SK-N-MC (cell line): ENCODE results near the gene ZDHHC22.

Source experiments
- DNase-seq: peaks from one replicate; pipeline ENCODE4 v3.0.0-alpha.2; 2011; ENCODE audit warnings: low read depth, low spot score
- H3K27ac ChIP-seq: fragments of 200-600 bp; sonication (generic); 2 replicates; pipeline ENCODE4 v1.5.1; 2016; ENCODE audit warnings: mixed run types
- H3K36me3 ChIP-seq: fragments of 200-600 bp; sonication (generic); 2 replicates; pipeline ENCODE4 v1.6.1; 2017; ENCODE audit warnings: antibody characterized with exemption, low read length, mixed read lengths; ENCODE audit not compliant: insufficient read depth
- H3K4me3 ChIP-seq: fragments of 200-600 bp; sonication (generic); 2 replicates; pipeline ENCODE4 v1.5.1; 2016
- H3K9ac ChIP-seq: fragments of 200-600 bp; sonication (generic); 2 replicates; pipeline ENCODE4 v1.8.0; 2017; ENCODE audit warnings: mixed run types, mixed read lengths; ENCODE audit not compliant: insufficient read length
- H3K9me3 ChIP-seq: fragments of 200-600 bp; sonication (generic); 2 replicates; pipeline ENCODE4 v1.6.1; 2017; ENCODE audit warnings: low read depth, mild to moderate bottlenecking, antibody characterized with exemption, low read length, moderate library complexity, mixed read lengths
- EZH2 ChIP-seq: fragments of 200-600 bp; sonication (generic); IDR thresholded peaks from one replicate; pipeline ENCODE4 v1.6.1; 2017; ENCODE audit warnings: antibody characterized with exemption
- FOXP2 ChIP-seq: optimal IDR thresholded peaks from 2 replicates; pipeline ENCODE3; 2011; ENCODE audit warnings: mild to moderate bottlenecking, moderate library complexity; ENCODE audit not compliant: insufficient read depth; ENCODE audit errors: extremely low read length, control extremely low read depth
- POLR2AphosphoS5 ChIP-seq: IDR thresholded peaks from 2 replicates; pipeline ENCODE4 v1.6.1; 2012; ENCODE audit warnings: mild to moderate bottlenecking, low read depth, low read length, borderline replicate concordance

Gene ZDHHC22

DNA sequence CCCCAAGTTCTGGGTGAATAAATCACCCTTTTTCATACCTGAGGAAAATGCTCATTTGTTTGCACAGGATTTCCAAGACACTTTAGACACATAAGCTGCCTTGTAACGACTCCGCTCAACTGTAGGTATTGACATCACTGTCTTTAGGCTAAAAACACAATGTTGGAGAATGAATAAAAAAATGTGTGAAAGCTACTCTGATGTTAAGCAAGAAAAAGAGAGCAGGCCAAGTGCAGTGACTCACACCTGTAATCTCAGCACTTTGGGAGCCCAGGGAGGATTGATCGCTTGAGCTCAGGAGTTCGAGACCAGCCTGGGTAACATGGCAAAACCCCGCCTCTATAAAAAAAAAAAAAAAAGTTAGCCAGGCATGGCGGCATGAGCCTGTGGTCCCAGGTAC lies 54.6 kb downstream of the ZDHHC22 start:
- TF ChIP-seq FOXP2 (no peak), EZH2 (no peak), POLR2AphosphoS5 (no peak)
- Histone ChIP-seq H3K9me3 (no peaks in the 10 kb centered on the region; the same call in 1 of the 2 replicates), H3K36me3 (no peaks in the 10 kb centered on the region), H3K9ac (no peak overlapping the region), H3K27ac (no peak overlapping the region), H3K4me3 (no peak overlapping the region)
- DNase-seq, result no peak

DNA sequence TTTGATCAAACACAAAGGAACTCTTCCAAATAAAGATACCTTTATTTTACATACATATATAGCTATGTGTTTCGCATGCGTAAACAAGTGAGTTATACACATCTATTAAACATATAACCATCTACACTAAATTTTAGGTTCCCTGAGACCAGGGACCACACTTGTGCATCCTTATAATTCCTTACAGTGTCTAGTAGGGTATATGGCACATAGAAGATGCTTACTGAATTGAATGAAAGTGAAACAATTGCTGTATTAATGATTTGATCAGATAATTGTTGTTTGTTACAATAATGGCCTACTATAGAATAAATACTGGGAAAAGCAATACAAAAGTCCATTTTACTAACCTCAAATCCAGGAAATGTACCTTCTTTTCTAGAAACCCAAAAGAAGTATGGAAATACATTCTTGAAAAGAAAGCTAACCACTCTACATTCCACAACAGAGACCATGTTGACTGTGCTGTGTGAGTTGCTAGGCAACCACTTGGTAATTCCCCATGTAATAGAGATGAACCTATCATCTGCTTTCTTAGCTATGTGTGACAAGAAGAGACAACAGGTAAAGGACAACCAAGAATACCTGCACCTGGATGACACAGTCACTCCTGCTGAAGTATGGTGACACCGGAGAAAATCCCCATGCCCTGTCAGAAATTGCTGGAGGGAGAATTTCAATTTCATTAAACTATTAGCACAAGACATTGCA lies 55.4 kb downstream of the ZDHHC22 start:
- TF ChIP-seq EZH2 (no peak), FOXP2 (no peak), POLR2AphosphoS5 (no peak)
- H3K27ac ChIP-seq, result no peak overlapping the region
- no peak for DNase-seq
- H3K9ac ChIP-seq, result no peak overlapping the region
- H3K9me3 ChIP-seq, result no peaks in the 10 kb centered on the region; the same call in 1 of the 2 replicates
- H3K36me3 ChIP-seq, result no peaks in the 10 kb centered on the region
- H3K4me3 ChIP-seq, result no peak overlapping the region

DNA sequence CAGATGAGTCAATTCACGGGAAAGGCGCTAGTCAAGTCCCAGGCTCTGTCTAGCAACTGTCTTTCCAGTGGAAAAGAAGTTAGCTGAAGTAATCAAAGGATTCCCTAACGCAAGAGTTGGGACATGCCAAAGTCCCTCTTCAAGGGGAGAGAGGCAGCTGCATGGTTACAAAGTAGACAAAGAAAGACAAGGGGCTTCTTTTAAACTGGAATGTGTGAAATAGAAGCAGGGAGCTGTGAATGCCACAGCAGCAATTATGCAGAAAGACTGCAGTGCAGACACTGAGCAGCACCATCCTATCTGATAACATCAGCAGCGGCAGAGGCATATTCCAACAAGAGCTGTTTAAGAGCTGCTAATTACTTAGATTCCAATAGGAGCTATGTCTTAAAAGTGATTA lies 56.1 kb downstream of the ZDHHC22 start:
- no peak overlapping the region for H3K4me3 ChIP-seq
- no peaks in the 10 kb centered on the region for H3K9me3 ChIP-seq
- H3K9ac ChIP-seq, result no peak overlapping the region
- H3K27ac ChIP-seq, result no peak overlapping the region
- H3K36me3 ChIP-seq, result no peaks in the 10 kb centered on the region
- TF ChIP-seq EZH2, result no peak
- no peak for TF ChIP-seq FOXP2
- TF ChIP-seq POLR2AphosphoS5, result no peak
- no peak for DNase-seq

DNA sequence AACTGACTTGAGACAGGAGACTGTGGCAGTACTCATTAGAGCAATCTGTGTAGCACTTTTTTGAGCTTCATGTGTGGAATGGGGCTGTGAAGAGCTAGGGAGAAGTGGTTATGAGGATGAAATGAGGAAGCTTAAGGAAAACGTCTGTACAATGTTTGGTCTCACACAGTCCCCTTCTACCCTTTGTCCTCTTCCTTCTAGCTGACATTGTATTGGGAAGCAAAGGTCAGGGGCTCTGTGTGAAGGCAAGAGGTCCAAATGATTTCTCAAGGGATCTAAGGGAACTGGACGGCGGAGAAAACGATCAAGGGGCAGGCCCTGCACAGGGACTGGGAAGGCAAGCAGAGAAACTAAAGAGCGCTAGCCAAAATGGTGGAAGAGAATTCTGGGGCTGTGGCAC lies 56.6 kb downstream of the ZDHHC22 start:
- TF ChIP-seq FOXP2 (no peak), EZH2 (no peak), POLR2AphosphoS5 (no peak)
- H3K36me3 ChIP-seq, result no peaks in the 10 kb centered on the region
- H3K27ac ChIP-seq, result no peak overlapping the region
- no peak for DNase-seq
- H3K9me3 ChIP-seq, result no peaks in the 10 kb centered on the region
- H3K9ac ChIP-seq, result no peak overlapping the region
- H3K4me3 ChIP-seq, result no peak overlapping the region

DNA sequence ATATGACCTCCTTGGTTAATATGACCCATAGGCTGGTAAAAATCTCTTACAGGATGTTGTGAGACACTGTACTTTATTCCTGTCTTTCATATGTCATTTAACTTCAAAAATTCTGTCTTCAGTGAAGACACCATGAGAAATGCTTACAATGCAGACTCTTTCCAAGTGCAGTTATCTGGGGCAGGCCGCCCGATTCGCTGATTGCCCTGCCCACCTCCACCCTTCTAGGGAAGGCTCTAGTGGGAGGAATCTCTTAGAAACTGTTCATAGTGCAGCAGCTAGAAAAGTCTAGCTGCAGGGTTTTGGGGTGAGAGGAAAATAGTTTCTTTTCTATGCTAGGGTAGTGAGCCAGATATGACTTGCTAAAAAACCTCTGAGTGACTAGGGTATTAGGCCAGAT lies 58.5 kb downstream of the ZDHHC22 start:
- H3K27ac ChIP-seq, result no peak overlapping the region
- H3K9ac ChIP-seq, result no peak overlapping the region
- H3K4me3 ChIP-seq, result no peak overlapping the region
- DNase-seq, result no peak
- H3K36me3 ChIP-seq, result no peaks in the 10 kb centered on the region
- TF ChIP-seq POLR2AphosphoS5 (no peak), EZH2 (no peak), FOXP2 (no peak)
- no peaks in the 10 kb centered on the region for H3K9me3 ChIP-seq

DNA sequence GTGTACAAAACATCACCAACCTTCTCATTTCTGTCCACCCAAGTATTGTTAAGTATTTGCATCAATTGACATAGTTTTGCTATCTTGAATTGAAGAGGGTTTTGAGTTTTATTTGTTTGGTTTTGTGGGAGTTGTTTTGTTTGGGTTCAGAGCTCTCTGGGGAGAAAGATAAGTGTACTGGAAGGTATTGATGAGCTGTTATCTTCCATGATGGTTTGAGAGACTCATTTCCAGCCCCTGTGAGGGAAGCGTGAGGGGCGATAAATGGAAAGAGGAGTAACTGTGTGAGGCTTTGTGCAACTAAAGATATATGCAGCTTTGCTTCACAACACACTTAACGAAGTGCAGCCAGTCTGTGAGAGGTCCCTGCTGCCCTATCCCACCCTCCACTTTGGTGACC lies 59.2 kb downstream of the ZDHHC22 start:
- H3K9me3 ChIP-seq, result no peaks in the 10 kb centered on the region
- H3K27ac ChIP-seq, result no peak overlapping the region
- H3K9ac ChIP-seq, result no peak overlapping the region
- DNase-seq, result no peak
- H3K4me3 ChIP-seq, result no peak overlapping the region
- no peaks in the 10 kb centered on the region for H3K36me3 ChIP-seq
- no peak for TF ChIP-seq FOXP2
